Suprapubic skin (tissue), 4 donors: Measurements from ENCODE around the gene RCOR2. TPM values are rescaled to one million over a fixed set of nuclear protein-coding genes. Genes with fewer than 3 reads are reported as not detected.

Experiments used
- DNase-seq, 2 donors: peaks; one replicate each; pipeline ENCODE4 v3.0.0-alpha.2; 2019; ENCODE audit warnings: low spot score in 2 of 2
- H3K27ac ChIP-seq: fragments of 200-600 bp; sonication (generic); one replicate; pipeline ENCODE4 v1.5.1; 2019
- H3K27me3 ChIP-seq: fragments of 200-600 bp; sonication (generic); one replicate; pipeline ENCODE4 v1.5.1; 2019
- H3K36me3 ChIP-seq: fragments of 200-600 bp; sonication (generic); one replicate; pipeline ENCODE4 v1.5.1; 2019
- H3K4me1 ChIP-seq: fragments of 200-600 bp; sonication (generic); one replicate; pipeline ENCODE4 v1.5.1; 2019
- H3K4me3 ChIP-seq: fragments of 200-600 bp; sonication (generic); one replicate; pipeline ENCODE4 v1.5.1; 2019; ENCODE audit warnings: mild to moderate bottlenecking
- H3K9me3 ChIP-seq: fragments of 200-600 bp; sonication (generic); one replicate; pipeline ENCODE4 v1.5.1; 2019
- EP300 ChIP-seq: sonication (generic); formaldehyde crosslinking; IDR thresholded peaks from one replicate; pipeline ENCODE4 v1.6.1; 2017; ENCODE audit warnings: antibody characterized with exemption
- POLR2A ChIP-seq, 2 donors: fragments of 450-650 bp; IDR thresholded peaks; one replicate each; pipeline ENCODE4 v1.6.1; 2017; ENCODE audit warnings: antibody characterized with exemption in 2 of 2, mild to moderate bottlenecking in 2 of 2, moderate library complexity in 2 of 2
- POLR2AphosphoS5 ChIP-seq, 3 donors: sonication (generic); formaldehyde crosslinking; IDR thresholded peaks; one replicate each; pipeline ENCODE4 v1.6.1; 2017; ENCODE audit warnings: antibody characterized with exemption in 3 of 3
- WGBS: methylation state at CpG from one replicate; pipeline ENCODE4 v1.1.5; 2018; 5-methylcytosine and 5-hydroxymethylcytosine counted together
- total RNA-seq, 4 donors: library from RNA; depleted of rRNA; stranded (reverse); fragments of >200 nt; gene quantifications; one replicate each; pipeline ENCODE4 v1.1.0, GENCODE V29; 2016
- TF ChIP-seq, protein P1 (sequence below), 2 donors: fragments of 200-600 bp in 1 of 2; fragments of 450-650 bp in 1 of 2; sonication (generic) in 1 of 2; IDR thresholded peaks; one replicate each; pipeline ENCODE4 v1.5.1; 2016 to 2019; ENCODE audit warnings: antibody characterized with exemption in 2 of 2, mild to moderate bottlenecking in 1 of 2, moderate library complexity in 1 of 2

Gene RCOR2
- total RNA-seq, 4 donors from 2014 or later, result 0.21 to 0.34 TPM; not detected in 2

GRCh38 chr11:63904743-63905142, 12.2 kb downstream of the RCOR2 start:
- DNase-seq, result no peak
- Histone ChIP-seq H3K27ac (no peak overlapping the region), H3K36me3 (peaks cover 95% of the 10 kb centered on the region), H3K4me3 (no peak overlapping the region), H3K4me1 (peaks cover 15% of the 10 kb centered on the region), H3K27me3 (no peaks in the 10 kb centered on the region), H3K9me3 (no peaks in the 10 kb centered on the region)
- TF ChIP-seq POLR2A (IDR thresholded peaks at IDR 0.05), result no peak
- TF ChIP-seq POLR2AphosphoS5 (IDR thresholded peaks at IDR 0.05), result no peak
- TF ChIP-seq, protein P1, sequence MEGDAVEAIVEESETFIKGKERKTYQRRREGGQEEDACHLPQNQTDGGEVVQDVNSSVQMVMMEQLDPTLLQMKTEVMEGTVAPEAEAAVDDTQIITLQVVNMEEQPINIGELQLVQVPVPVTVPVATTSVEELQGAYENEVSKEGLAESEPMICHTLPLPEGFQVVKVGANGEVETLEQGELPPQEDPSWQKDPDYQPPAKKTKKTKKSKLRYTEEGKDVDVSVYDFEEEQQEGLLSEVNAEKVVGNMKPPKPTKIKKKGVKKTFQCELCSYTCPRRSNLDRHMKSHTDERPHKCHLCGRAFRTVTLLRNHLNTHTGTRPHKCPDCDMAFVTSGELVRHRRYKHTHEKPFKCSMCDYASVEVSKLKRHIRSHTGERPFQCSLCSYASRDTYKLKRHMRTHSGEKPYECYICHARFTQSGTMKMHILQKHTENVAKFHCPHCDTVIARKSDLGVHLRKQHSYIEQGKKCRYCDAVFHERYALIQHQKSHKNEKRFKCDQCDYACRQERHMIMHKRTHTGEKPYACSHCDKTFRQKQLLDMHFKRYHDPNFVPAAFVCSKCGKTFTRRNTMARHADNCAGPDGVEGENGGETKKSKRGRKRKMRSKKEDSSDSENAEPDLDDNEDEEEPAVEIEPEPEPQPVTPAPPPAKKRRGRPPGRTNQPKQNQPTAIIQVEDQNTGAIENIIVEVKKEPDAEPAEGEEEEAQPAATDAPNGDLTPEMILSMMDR (IDR thresholded peaks at IDR 0.05), result no peak
- TF ChIP-seq EP300, result no peak
- 92% methylated on average over 9 of the region's 13 CpGs for WGBS

DNA sequence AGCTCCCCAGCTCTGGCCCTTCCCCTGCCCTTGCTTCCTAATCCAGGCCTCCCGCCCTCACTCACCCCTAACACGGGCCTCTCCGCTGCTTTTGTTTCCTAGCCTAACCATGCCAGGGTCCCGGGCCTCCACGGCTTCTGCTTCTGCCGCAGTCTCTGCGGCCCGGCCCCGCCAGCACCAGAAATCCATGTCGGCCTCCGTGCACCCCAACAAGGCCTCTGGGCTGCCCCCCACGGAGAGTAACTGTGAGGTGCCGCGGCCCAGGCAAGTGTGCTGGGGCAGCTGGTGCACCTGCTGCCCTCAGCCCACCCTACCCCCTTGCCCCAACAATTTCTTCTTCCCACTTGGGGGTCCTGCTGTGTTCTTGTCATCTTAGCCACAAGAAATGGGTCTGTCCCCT, 13.1 kb downstream of the RCOR2 start:
- H3K9me3 ChIP-seq, result no peaks in the 10 kb centered on the region
- H3K27ac ChIP-seq, result no peak overlapping the region
- H3K4me1 ChIP-seq, result peaks cover 12% of the 10 kb centered on the region
- TF ChIP-seq POLR2A (IDR thresholded peaks at IDR 0.05), result no peak
- TF ChIP-seq, protein P1 (IDR thresholded peaks at IDR 0.05), result no peak
- TF ChIP-seq POLR2AphosphoS5 (IDR thresholded peaks at IDR 0.05), result no peak
- TF ChIP-seq EP300, result no peak
- H3K4me3 ChIP-seq, result no peak overlapping the region
- peaks cover 95% of the 10 kb centered on the region for H3K36me3 ChIP-seq
- DNase-seq, result no peak
- 94% methylated on average over 14 of the region's 14 CpGs for WGBS
- no peaks in the 10 kb centered on the region for H3K27me3 ChIP-seq

- H3K9me3 ChIP-seq, result no peaks in the 10 kb centered on the region
- TF ChIP-seq, protein P1 (IDR thresholded peaks at IDR 0.05), result no peak
- TF ChIP-seq POLR2AphosphoS5 (IDR thresholded peaks at IDR 0.05), result no peak
- no peak for TF ChIP-seq POLR2A (IDR thresholded peaks at IDR 0.05)
- TF ChIP-seq EP300, result no peak
- H3K4me1 ChIP-seq, result peaks cover 12% of the 10 kb centered on the region
- H3K36me3 ChIP-seq, result peaks cover 94% of the 10 kb centered on the region
- no peak for DNase-seq
- WGBS, result 100% methylated on average over 1 of the region's 3 CpGs
- H3K4me3 ChIP-seq, result no peak overlapping the region
- H3K27me3 ChIP-seq, result no peaks in the 10 kb centered on the region
- no peak overlapping the region for H3K27ac ChIP-seq
Measured at GRCh38 chr11:63901660-63902059, 15.3 kb downstream of the RCOR2 start.

GRCh38 chr11:63897459-63898146, 19.4 kb downstream of the RCOR2 start:
- no peak for DNase-seq
- Histone ChIP-seq H3K4me1 (peaks cover 23% of the 10 kb centered on the region), H3K27ac (no peak overlapping the region), H3K27me3 (no peaks in the 10 kb centered on the region), H3K36me3 (peaks cover 74% of the 10 kb centered on the region), H3K9me3 (no peaks in the 10 kb centered on the region), H3K4me3 (no peak overlapping the region)
- TF ChIP-seq EP300, result no peak
- WGBS, result 51% methylated on average over 10 of the region's 10 CpGs

DNA sequence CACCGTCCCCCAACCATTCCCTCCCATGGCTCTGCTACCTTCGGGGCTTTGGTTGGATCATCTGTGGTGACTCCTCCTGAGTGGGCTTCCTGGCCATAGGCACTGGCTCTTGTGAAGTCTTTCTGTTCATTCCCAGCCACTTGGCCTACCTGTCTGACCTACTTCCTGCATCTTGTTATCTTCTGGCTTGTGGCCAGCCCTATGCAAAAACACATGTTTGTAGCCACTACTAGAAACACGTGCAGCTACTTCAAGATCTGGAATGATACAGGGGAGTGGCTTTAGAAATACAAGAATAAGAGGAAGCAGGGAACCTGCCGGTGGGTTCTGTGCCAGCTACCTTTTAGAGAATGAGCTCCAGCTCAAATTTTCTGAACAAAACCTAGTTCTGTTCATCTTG, 20.9 kb downstream of the RCOR2 start:
- Histone ChIP-seq H3K4me3 (no peak overlapping the region), H3K36me3 (peaks cover 62% of the 10 kb centered on the region)

More for the DNA sequence above, 20.9 kb downstream of the RCOR2 start:
- 57% methylated on average over 4 of the region's 4 CpGs for WGBS
- Histone ChIP-seq H3K9me3 (no peaks in the 10 kb centered on the region), H3K27me3 (no peaks in the 10 kb centered on the region), H3K4me1 (peaks cover 38% of the 10 kb centered on the region), H3K27ac (no peak overlapping the region)
- TF ChIP-seq POLR2AphosphoS5 (IDR thresholded peaks at IDR 0.05) (no peak), POLR2A (IDR thresholded peaks at IDR 0.05) (no peak), EP300 (no peak)
- TF ChIP-seq, protein P1 (IDR thresholded peaks at IDR 0.05), result no peak
- DNase-seq, result no peak
